NB4 (cell line): ENCODE data around the gene CNTN4.

Experiments
- POLR2A ChIP-seq: IDR thresholded peaks from 2 replicates; pipeline ENCODE4 v1.6.1; 2011; ENCODE audit warnings: mild to moderate bottlenecking; ENCODE audit not compliant: insufficient read length; ENCODE audit errors: extremely low read depth
- TF ChIP-seq, protein P1 (sequence below): IDR thresholded peaks from one replicate; pipeline ENCODE4 v1.5.1; 2012; ENCODE audit warnings: low read depth, low read length
- TF ChIP-seq, protein P2 (sequence below): IDR thresholded peaks from 2 replicates; pipeline ENCODE4 v1.6.1; 2011; ENCODE audit warnings: low read depth, low read length

DNA sequence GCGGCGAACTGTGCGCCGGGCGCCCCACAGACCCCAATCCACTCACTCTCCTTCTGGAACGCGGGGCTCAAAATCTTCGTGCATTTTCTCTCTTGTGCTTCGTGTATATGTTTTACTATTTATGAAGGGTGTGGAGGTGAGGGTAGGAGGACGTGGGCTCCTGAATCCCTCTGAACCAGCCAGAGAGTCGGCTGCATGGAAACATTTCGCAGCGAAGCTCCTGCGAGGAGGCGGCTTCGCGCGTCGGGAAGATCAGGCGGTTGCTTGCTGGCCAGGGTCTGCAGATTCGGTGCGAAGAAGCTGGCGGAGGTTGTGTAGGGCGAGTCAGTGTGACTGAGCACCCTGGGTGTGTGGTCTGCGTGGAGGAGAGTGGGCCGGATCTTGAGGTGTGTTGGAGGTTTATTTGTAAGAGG, 1.1 kb downstream of the CNTN4 start:
- TF ChIP-seq POLR2A: no peak
- TF ChIP-seq, protein P1, sequence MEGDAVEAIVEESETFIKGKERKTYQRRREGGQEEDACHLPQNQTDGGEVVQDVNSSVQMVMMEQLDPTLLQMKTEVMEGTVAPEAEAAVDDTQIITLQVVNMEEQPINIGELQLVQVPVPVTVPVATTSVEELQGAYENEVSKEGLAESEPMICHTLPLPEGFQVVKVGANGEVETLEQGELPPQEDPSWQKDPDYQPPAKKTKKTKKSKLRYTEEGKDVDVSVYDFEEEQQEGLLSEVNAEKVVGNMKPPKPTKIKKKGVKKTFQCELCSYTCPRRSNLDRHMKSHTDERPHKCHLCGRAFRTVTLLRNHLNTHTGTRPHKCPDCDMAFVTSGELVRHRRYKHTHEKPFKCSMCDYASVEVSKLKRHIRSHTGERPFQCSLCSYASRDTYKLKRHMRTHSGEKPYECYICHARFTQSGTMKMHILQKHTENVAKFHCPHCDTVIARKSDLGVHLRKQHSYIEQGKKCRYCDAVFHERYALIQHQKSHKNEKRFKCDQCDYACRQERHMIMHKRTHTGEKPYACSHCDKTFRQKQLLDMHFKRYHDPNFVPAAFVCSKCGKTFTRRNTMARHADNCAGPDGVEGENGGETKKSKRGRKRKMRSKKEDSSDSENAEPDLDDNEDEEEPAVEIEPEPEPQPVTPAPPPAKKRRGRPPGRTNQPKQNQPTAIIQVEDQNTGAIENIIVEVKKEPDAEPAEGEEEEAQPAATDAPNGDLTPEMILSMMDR: no peak
- TF ChIP-seq, protein P2, sequence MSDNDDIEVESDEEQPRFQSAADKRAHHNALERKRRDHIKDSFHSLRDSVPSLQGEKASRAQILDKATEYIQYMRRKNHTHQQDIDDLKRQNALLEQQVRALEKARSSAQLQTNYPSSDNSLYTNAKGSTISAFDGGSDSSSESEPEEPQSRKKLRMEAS: no peak
